Endothelial cell of umbilical vein (primary cell): ENCODE results near the gene NES.

Experiments used
- EZH2 ChIP-seq: IDR thresholded peaks from 2 replicates; pipeline ENCODE4 v1.6.1; 2012; ENCODE audit warnings: borderline replicate concordance, low read depth, mild to moderate bottlenecking, moderate library complexity, low read length, inconsistent platforms; ENCODE audit not compliant: severe bottlenecking
- FOS ChIP-seq: IDR thresholded peaks from 2 replicates; pipeline ENCODE4 v1.6.1; 2011; ENCODE audit warnings: mild to moderate bottlenecking, low read length, moderate library complexity, borderline replicate concordance; ENCODE audit not compliant: insufficient read depth
- GATA2 ChIP-seq: IDR thresholded peaks from 2 replicates; pipeline ENCODE4 v1.7.0; 2011; ENCODE audit warnings: low read depth, mild to moderate bottlenecking, moderate library complexity, mixed read lengths, low read length; ENCODE audit not compliant: insufficient read length, insufficient read depth
- JUN ChIP-seq: IDR thresholded peaks from 2 replicates; pipeline ENCODE4 v1.6.1; 2011; ENCODE audit warnings: borderline replicate concordance, low read depth; ENCODE audit not compliant: insufficient read length, insufficient read depth
- POLR2A ChIP-seq: IDR thresholded peaks from 2 replicates; pipeline ENCODE4 v1.6.1; 2012; ENCODE audit warnings: low read depth, mild to moderate bottlenecking, control low read depth, low read length
- POLR2AphosphoS5 ChIP-seq: IDR thresholded peaks from 2 replicates; pipeline ENCODE4 v1.6.1; 2012; ENCODE audit warnings: low read depth, mild to moderate bottlenecking, control low read depth, low read length, moderate library complexity; ENCODE audit not compliant: insufficient read depth
- TF ChIP-seq, protein P1 (sequence below), 2 donors: IDR thresholded peaks; 1 replicate in 1 of 2; 2 replicates in 1 of 2; pipeline ENCODE4 v1.5.1; 2011; ENCODE audit warnings: low read length in 2 of 2, mild to moderate bottlenecking in 2 of 2, moderate library complexity in 2 of 2, control low read depth in 1 of 2, inconsistent platforms in 1 of 2, low read depth in 1 of 2; ENCODE audit not compliant: insufficient read depth in 1 of 2; ENCODE audit errors: extremely low read depth in 1 of 2
- TF ChIP-seq, protein P2 (sequence below): IDR thresholded peaks from 2 replicates; pipeline ENCODE4 v1.6.1; 2011; ENCODE audit not compliant: insufficient read depth, insufficient read length

- no peak for TF ChIP-seq POLR2AphosphoS5
- TF ChIP-seq, protein P1, sequence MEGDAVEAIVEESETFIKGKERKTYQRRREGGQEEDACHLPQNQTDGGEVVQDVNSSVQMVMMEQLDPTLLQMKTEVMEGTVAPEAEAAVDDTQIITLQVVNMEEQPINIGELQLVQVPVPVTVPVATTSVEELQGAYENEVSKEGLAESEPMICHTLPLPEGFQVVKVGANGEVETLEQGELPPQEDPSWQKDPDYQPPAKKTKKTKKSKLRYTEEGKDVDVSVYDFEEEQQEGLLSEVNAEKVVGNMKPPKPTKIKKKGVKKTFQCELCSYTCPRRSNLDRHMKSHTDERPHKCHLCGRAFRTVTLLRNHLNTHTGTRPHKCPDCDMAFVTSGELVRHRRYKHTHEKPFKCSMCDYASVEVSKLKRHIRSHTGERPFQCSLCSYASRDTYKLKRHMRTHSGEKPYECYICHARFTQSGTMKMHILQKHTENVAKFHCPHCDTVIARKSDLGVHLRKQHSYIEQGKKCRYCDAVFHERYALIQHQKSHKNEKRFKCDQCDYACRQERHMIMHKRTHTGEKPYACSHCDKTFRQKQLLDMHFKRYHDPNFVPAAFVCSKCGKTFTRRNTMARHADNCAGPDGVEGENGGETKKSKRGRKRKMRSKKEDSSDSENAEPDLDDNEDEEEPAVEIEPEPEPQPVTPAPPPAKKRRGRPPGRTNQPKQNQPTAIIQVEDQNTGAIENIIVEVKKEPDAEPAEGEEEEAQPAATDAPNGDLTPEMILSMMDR (IDR thresholded peaks at IDR 0.05; ENCODE audit: extremely low read depth in 1 of 2, insufficient read depth in 1 of 2, low read depth in 1 of 2, low read length in 2 of 2) = peak; percentile 91
- TF ChIP-seq EZH2 = no peak
- no peak for TF ChIP-seq POLR2A
- TF ChIP-seq, protein P2, sequence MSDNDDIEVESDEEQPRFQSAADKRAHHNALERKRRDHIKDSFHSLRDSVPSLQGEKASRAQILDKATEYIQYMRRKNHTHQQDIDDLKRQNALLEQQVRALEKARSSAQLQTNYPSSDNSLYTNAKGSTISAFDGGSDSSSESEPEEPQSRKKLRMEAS = no peak
- no peak for TF ChIP-seq JUN
- no peak for TF ChIP-seq FOS
- no peak for TF ChIP-seq GATA2
Measured at GRCh38 chr1:156677616-156678596, 699 bp upstream of the NES start.
